K562 (cell line): ENCODE measurements around the gene MYO3B. TPM values are rescaled to one million over a fixed set of nuclear protein-coding genes. Genes with fewer than 3 reads are reported as not detected.

Experiments
- ATAC-seq: fragments of 200-7000 bp; cut with Tn5 transposase; 3 replicates; pipeline ENCODE4 v1.9.1; 2020; ENCODE audit warnings: moderate library complexity
- BruUV-seq: library from RNA; stranded (reverse); fragments of 400-500 nt; replicated peaks from 2 replicates; lab custom pipeline; 2021; lab: Mats Ljungman, UMichigan
- CTCF ChIA-PET: fragments of 300-600 bp; formaldehyde crosslinking; extraction: SDS; loops from one replicate; lab custom pipeline; 2021; ENCODE audit warnings: low intra/inter-chr PET ratio; lab: Yijun Ruan, JAX
- POLR2A ChIA-PET: fragments of 300-600, 350-650 bp; sonication (Branson Sonifier 250); formaldehyde crosslinking; extraction: SDS; loops from one replicate; lab custom pipeline; 2021; ENCODE audit warnings: antibody characterized with exemption, inconsistent platforms; lab: Yijun Ruan, JAX
- DNase-seq, 4 experiments: peaks; one replicate each; pipeline versions ENCODE4 v3.0.0 to v3.0.0-alpha.2; 2011 to 2018; ENCODE audit warnings: low spot score in 3 of 4, mixed read lengths in 3 of 4; ENCODE audit errors: extremely low read depth in 1 of 4
- FAIRE-seq: peaks from 2 replicates; lab custom pipeline; 2011; peaks lifted over from hg19 to GRCh38; lab: Jason Lieb, UNC
- H2AFZ ChIP-seq: 2 replicates; pipeline ENCODE4 v1.6.0; 2011; ENCODE audit warnings: low read depth, low read length, control low read depth, inconsistent platforms
- H3K27ac ChIP-seq: fragments of 200-600 bp; 3 replicates; pipeline ENCODE4 v1.8.0; 2011; ENCODE audit warnings: low read depth, mild to moderate bottlenecking, control low read depth, inconsistent platforms, low read length, moderate library complexity, mixed read lengths; ENCODE audit errors: extremely low read depth
- H3K27me3 ChIP-seq, 2 experiments: fragments of 300-600 bp in 1 of 2; 2 replicates in 1 of 2; 3 replicates in 1 of 2; pipeline versions ENCODE4 v1.6.0 to v1.8.0; 2011; ENCODE audit warnings: inconsistent platforms in 2 of 2, low read length in 2 of 2, mild to moderate bottlenecking in 1 of 2, mixed read lengths in 1 of 2, moderate library complexity in 1 of 2; ENCODE audit not compliant: control insufficient read depth in 2 of 2, insufficient read depth in 2 of 2
- H3K36me3 ChIP-seq: fragments of 300-600 bp; 3 replicates; pipeline ENCODE4 v1.8.0; 2011; ENCODE audit warnings: mild to moderate bottlenecking, low read length, inconsistent platforms; ENCODE audit not compliant: control insufficient read depth, insufficient read depth
- H3K4me1 ChIP-seq, 2 experiments: fragments of 200-600 bp in 1 of 2; replicated peaks in 1 of 2; 2 replicates in 1 of 2; 3 replicates in 1 of 2; pipeline versions ENCODE4 v1.5.1 to v1.8.0; 2011; ENCODE audit warnings: inconsistent platforms in 2 of 2, low read length in 2 of 2, mild to moderate bottlenecking in 1 of 2, mixed read lengths in 1 of 2, moderate library complexity in 1 of 2; ENCODE audit not compliant: control insufficient read depth in 2 of 2, insufficient read depth in 2 of 2
- H3K4me2 ChIP-seq: 2 replicates; pipeline ENCODE4 v1.6.1; 2011; ENCODE audit warnings: low read length, control low read depth, inconsistent platforms, mixed read lengths; ENCODE audit not compliant: insufficient read depth
- H3K4me3 ChIP-seq: fragments of 200-600 bp; sonication (generic), shearing (Covaris generic); 2 replicates; pipeline ENCODE4 v1.5.1; 2016; ENCODE audit warnings: control low read depth, inconsistent platforms
- H3K79me2 ChIP-seq: fragments of 200-600 bp; 3 replicates; pipeline ENCODE4 v1.8.0; 2011; ENCODE audit warnings: low read length, inconsistent platforms; ENCODE audit not compliant: control insufficient read depth, insufficient read depth
- H3K9ac ChIP-seq, 2 experiments: 2 replicates each; pipeline versions ENCODE4 v1.6.0 to v1.6.1; 2011; ENCODE audit warnings: low read depth in 2 of 2, low read length in 2 of 2, control low read depth in 1 of 2, inconsistent platforms in 1 of 2, mild to moderate bottlenecking in 1 of 2, mixed read lengths in 1 of 2; ENCODE audit not compliant: insufficient read depth in 1 of 2
- H3K9me1 ChIP-seq: one replicate; pipeline ENCODE4 v1.6.0; 2011; ENCODE audit warnings: inconsistent platforms, mild to moderate bottlenecking, low read length, moderate library complexity; ENCODE audit not compliant: control insufficient read depth, insufficient read depth
- H3K9me3 ChIP-seq: replicated peaks from 2 replicates; pipeline ENCODE4 v1.5.1; 2011; ENCODE audit warnings: low read depth, low read length, inconsistent platforms; ENCODE audit not compliant: control insufficient read depth, insufficient read depth
- H4K20me1 ChIP-seq: replicated peaks from 2 replicates; pipeline ENCODE4 v1.6.1; 2011; ENCODE audit warnings: low read length, inconsistent platforms, mixed read lengths; ENCODE audit not compliant: control insufficient read depth, insufficient read depth
- CBFA2T3 ChIP-seq: fragments of 450-650 bp; IDR thresholded peaks from 2 replicates; pipeline ENCODE4 v1.6.1; 2017
- EP400 ChIP-seq: fragments of 450-650 bp; IDR thresholded peaks from 2 replicates; pipeline ENCODE4 v1.6.1; 2017; ENCODE audit warnings: antibody characterized with exemption, mild to moderate bottlenecking, moderate library complexity
- GTF2F1 ChIP-seq: IDR thresholded peaks from 2 replicates; pipeline ENCODE4 v1.6.1; 2011; ENCODE audit warnings: low read depth, low read length, improper control_type of control experiment
- HDAC8 ChIP-seq: fragments of 450-650 bp; IDR thresholded peaks from 2 replicates; pipeline ENCODE4 v1.6.1; 2016; ENCODE audit warnings: mild to moderate bottlenecking, missing genetic modification characterization, moderate library complexity, missing compliant biosample characterization
- KDM4B ChIP-seq, 2 experiments: fragments of 450-650 bp in 1 of 2; sonication (generic) in 1 of 2; IDR thresholded peaks; 2 replicates each; pipeline ENCODE4 v1.6.1; 2016 to 2017; ENCODE audit warnings: borderline replicate concordance in 2 of 2, antibody characterized with exemption in 1 of 2, low read depth in 1 of 2, mild to moderate bottlenecking in 1 of 2
- MAZ ChIP-seq, 2 experiments: fragments of 450-650 bp in 1 of 2; sonication (generic) in 1 of 2; formaldehyde crosslinking; IDR thresholded peaks in 1 of 2; conservative IDR thresholded peaks in 1 of 2; 2 replicates each; pipeline versions ENCODE4 v1.4.0 to v1.5.0; 2020; ENCODE audit warnings: mild to moderate bottlenecking in 1 of 2, missing genetic modification reagents in 1 of 2
- NCOA1 ChIP-seq: fragments of 450-650 bp; IDR thresholded peaks from 2 replicates; pipeline ENCODE4 v1.6.1; 2016; ENCODE audit warnings: low read depth
- NONO ChIP-seq, 2 experiments: fragments of 200-400 bp in 1 of 2; fragments of 450-650 bp in 1 of 2; formaldehyde crosslinking in 1 of 2; IDR thresholded peaks; 2 replicates each; pipeline ENCODE4 v1.6.1; 2017; ENCODE audit warnings: low read depth in 2 of 2, mild to moderate bottlenecking in 2 of 2, moderate library complexity in 2 of 2, low read length in 1 of 2
- PHF20 ChIP-seq: fragments of 450-650 bp; IDR thresholded peaks from 2 replicates; pipeline ENCODE4 v1.6.1; 2018; ENCODE audit not compliant: partially characterized antibody
- PYGO2 ChIP-seq: fragments of 450-650 bp; IDR thresholded peaks from 2 replicates; pipeline ENCODE4 v1.6.1; 2016; ENCODE audit warnings: mild to moderate bottlenecking, missing genetic modification characterization, moderate library complexity, missing compliant biosample characterization
- RREB1 ChIP-seq: fragments of 250-450 bp; sonication (Bioruptor Pico); IDR thresholded peaks from 2 replicates; pipeline ENCODE4 v1.4.0; 2020
- SRSF3 ChIP-seq: fragments of 200-400 bp; formaldehyde crosslinking; IDR thresholded peaks from 2 replicates; pipeline ENCODE4 v1.6.1; 2016; ENCODE audit warnings: mild to moderate bottlenecking, low read length, moderate library complexity; ENCODE audit not compliant: insufficient read depth
- TFAM ChIP-seq: fragments of 250-450 bp; sonication (Bioruptor Pico); conservative IDR thresholded peaks from 2 replicates; pipeline ENCODE4 v1.5.0; 2021; ENCODE audit warnings: mild to moderate bottlenecking, moderate library complexity
- ZBED1 ChIP-seq: IDR thresholded peaks from 2 replicates; pipeline ENCODE4 v1.6.1; 2014
- ZNF121 ChIP-seq: sonication (generic); formaldehyde crosslinking; conservative IDR thresholded peaks from 2 replicates; pipeline ENCODE4 v1.8.0; 2022; ENCODE audit warnings: missing genetic modification reagents
- ZNF408 ChIP-seq: fragments of 250-450 bp; sonication (Bioruptor Pico); IDR thresholded peaks from 2 replicates; pipeline ENCODE4 v1.4.0; 2020; ENCODE audit warnings: low read depth, mild to moderate bottlenecking, moderate library complexity
- WGBS: fragments of 100-300 bp; shearing (Covaris generic); methylation state at CpG from one replicate; pipeline ENCODE4 v1.1.6; 2016; ENCODE audit warnings: low coverage, mixed read lengths; ENCODE audit not compliant: insufficient coverage; ENCODE audit errors: missing lambda C conversion rate; 5-methylcytosine and 5-hydroxymethylcytosine counted together
- in situ Hi-C: fragments of 300-500 bp; cut with MboI; formaldehyde crosslinking; loops from 4 replicates; pipeline ENCODE4 v1.15.0; 2018; ENCODE audit warnings: inconsistent platforms, mixed read lengths
- intact Hi-C: fragments of 100-400 bp; cut with micrococcal nuclease; formaldehyde crosslinking; loops from 2 replicates; pipeline ENCODE4 v1.14.2; 2022
- polyA plus RNA-seq, 8 experiments: library from polyadenylated mRNA; depleted of rRNA in 4 of 8; stranded (reverse) in 5 of 8; unstranded in 3 of 8; fragments of >200 nt; fragmentation: Nextera tagmentation in 2 of 8; fragmentation: Illumina TruSeq in 1 of 8; extraction: Ambion mirVana in 2 of 8; extraction: Trizol in 1 of 8; gene quantifications; 2 replicates each; pipeline versions ENCODE4 v1.2.1 to v1.2.3, GENCODE V29; 2011 to 2014; ENCODE audit warnings: inconsistent platforms in 1 of 8, missing spikeins in 1 of 8
- total RNA-seq, 7 experiments: library from RNA; depleted of rRNA in 6 of 7; stranded (reverse); fragments of >200 nt in 6 of 7; fragmentation: Illumina TruSeq in 2 of 7; extraction: Trizol in 2 of 7; gene quantifications; 2 replicates each; pipeline versions ENCODE4 v1.2.1 to v1.2.3, GENCODE V29; 2011 to 2021; ENCODE audit warnings: low replicate concordance in 1 of 7
- TF ChIP-seq, protein P1 (sequence below): fragments of 450-650 bp; IDR thresholded peaks from 2 replicates; pipeline ENCODE4 v1.6.1; 2016; ENCODE audit warnings: missing biosample characterization, missing genetic modification characterization

The MYO3B gene
- total and polyA plus RNA-seq, 9 of the 15 experiments (the other 6 are each of a cell fraction or from before 2014, with no cell fraction given) = 2.7 to 6.5 (median 3.6) TPM

GRCh38 chr2:170147576-170147975 is 30.4 kb upstream of the MYO3B start:
- Histone ChIP-seq H3K36me3 (no peaks in the 10 kb centered on the region), H2AFZ (peak overlapping the region; percentile 14; the same call in 1 of the 2 replicates), H3K27ac (no peak overlapping the region), H4K20me1 (no peaks in the 10 kb centered on the region), H3K9ac (no peak overlapping the region), H3K79me2 (no peaks in the 10 kb centered on the region), H3K4me3 (no peak overlapping the region), H3K27me3 (no peaks in the 10 kb centered on the region), H3K9me1 (no peaks in the 10 kb centered on the region), H3K4me2 (no peak overlapping the region), H3K9me3 (no peaks in the 10 kb centered on the region), H3K4me1 (peaks cover 11 to 22% of the 10 kb centered on the region in 2 experiments; a peak in 4 of 5 replicates)
- DNase-seq (no peak), ATAC-seq (no peak), FAIRE-seq (no peak)
- in situ Hi-C loops (no loop called here), intact Hi-C loops (no loop called here)
- 58% methylated on average over 3 of the region's 3 CpGs for WGBS
- ChIA-PET POLR2A (interaction anchor here (0.9 to 1.2 kb wide), 2 partner anchors 8 to 134 kb away, joined by 5 read pairs; no protein-coding TSS in a partner anchor), CTCF (no interaction called here)
- no TSS peak for BruUV-seq
- TF ChIP-seq NONO (IDR thresholded peaks at IDR 0.05; ENCODE audit: low read depth in 2 of 2, low read length in 1 of 2) = no peak
- no peak for TF ChIP-seq HDAC8 (tag)
- TF ChIP-seq SRSF3 = no peak
- no peak for TF ChIP-seq PHF20
- no peak for TF ChIP-seq CBFA2T3
- no peak for TF ChIP-seq TFAM (CRISPR knock-in tag)
- TF ChIP-seq KDM4B (IDR thresholded peaks at IDR 0.05; ENCODE audit: borderline replicate concordance in 2 of 2, low read depth in 1 of 2) = no peak
- TF ChIP-seq ZBED1 = no peak
- no peak for TF ChIP-seq ZNF121 (CRISPR knock-in tag)
- TF ChIP-seq EP400 = no peak
- TF ChIP-seq GTF2F1 = no peak
- no peak for TF ChIP-seq MAZ (CRISPR knock-in tag; conservative IDR thresholded peaks at IDR 0.05 in 1 of 2, IDR thresholded peaks at IDR 0.05 in 1 of 2)
- TF ChIP-seq NCOA1 = no peak
- no peak for TF ChIP-seq PYGO2 (tag)
- TF ChIP-seq, protein P1, sequence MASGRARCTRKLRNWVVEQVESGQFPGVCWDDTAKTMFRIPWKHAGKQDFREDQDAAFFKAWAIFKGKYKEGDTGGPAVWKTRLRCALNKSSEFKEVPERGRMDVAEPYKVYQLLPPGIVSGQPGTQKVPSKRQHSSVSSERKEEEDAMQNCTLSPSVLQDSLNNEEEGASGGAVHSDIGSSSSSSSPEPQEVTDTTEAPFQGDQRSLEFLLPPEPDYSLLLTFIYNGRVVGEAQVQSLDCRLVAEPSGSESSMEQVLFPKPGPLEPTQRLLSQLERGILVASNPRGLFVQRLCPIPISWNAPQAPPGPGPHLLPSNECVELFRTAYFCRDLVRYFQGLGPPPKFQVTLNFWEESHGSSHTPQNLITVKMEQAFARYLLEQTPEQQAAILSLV (tag) = no peak
- TF ChIP-seq RREB1 (CRISPR knock-in tag) = no peak
- TF ChIP-seq ZNF408 (CRISPR knock-in tag) = no peak
